Measurements from ENCODE around the gene C15orf62. TPM values are rescaled to one million over a fixed set of nuclear protein-coding genes. Genes with fewer than 3 reads are reported as not detected.

Gene C15orf62
- total and polyA plus RNA-seq, 11 donors: 0.06 to 1.1 (median 0.18) TPM; not detected in 3

DNA sequence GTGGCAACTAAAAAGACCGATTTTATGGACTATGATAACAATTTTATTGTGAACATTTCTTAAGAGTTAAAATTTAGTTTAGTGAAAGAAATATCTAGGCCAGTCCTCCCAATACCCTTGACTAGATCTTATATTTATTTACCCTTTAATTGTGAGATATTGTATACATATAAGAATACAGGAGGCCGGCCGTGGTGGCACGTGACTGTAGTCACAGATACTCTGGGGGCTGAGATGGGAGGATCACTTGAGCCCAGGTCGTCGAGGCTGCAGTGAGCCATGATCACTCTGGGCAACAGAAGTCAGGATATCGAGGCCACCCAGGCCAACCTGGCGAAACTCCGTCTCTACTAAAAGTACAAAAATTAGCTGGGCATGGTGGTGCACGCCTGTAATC is 14.0 kb upstream of the C15orf62 start:
- WGBS, 4 donors: 73 to 81% (median 76%) methylated on average over 10 of the region's 10 CpGs
- Histone ChIP-seq H3K4me1 (peaks cover 0 to 24% (median 12%) of the 10 kb centered on the region in 12 donors), H3K27me3 (no peaks in the 10 kb centered on the region), H3K9me3 (no peaks in the 10 kb centered on the region), H3K36me3 (peaks cover 1 to 24% (median 17%) of the 10 kb centered on the region in 9 donors), H3K4me3 (peak overlapping the region; percentile 70 to 98 (median 86)), H3K27ac (peak overlapping the region in 9 of 12 donors; percentile 41 to 85 (median 81))
- no peak for ATAC-seq
- intact Hi-C loops (cut with DNase I): loop anchor here in 5 of 10 donors (2.0 to 10.0 kb wide), 5 partner anchors 51 to 187 kb away; partner anchors contain the start of genes DNAJC17 (in 3 of the 5), RAD51 (in 3 of the 5), ZFYVE19 (in 3 of the 5) and RPUSD2 (in 1 of the 5)
- no peak for DNase-seq
- no peak for TF ChIP-seq POLR2A (IDR thresholded peaks at IDR 0.05)
- no peak for TF ChIP-seq CTCF (IDR thresholded peaks at IDR 0.05)

- TF ChIP-seq CTCF (IDR thresholded peaks at IDR 0.05): no peak
- no peak for TF ChIP-seq POLR2A (IDR thresholded peaks at IDR 0.05)
- intact Hi-C loops (cut with DNase I): loop anchor here in 4 of 10 donors (5.0 to 10.0 kb wide), 3 partner anchors 50 to 138 kb away; partner anchors contain the start of genes RAD51 (in 3 of the 4), DNAJC17 (in 2 of the 4), ZFYVE19 (in 2 of the 4) and VPS18 (in 1 of the 4)
- no peaks in the 10 kb centered on the region for H3K9me3 ChIP-seq
- H3K4me1 ChIP-seq: peaks cover 0 to 24% (median 12%) of the 10 kb centered on the region in 12 donors
- ATAC-seq (no peak), DNase-seq (no peak)
- no peak overlapping the region for H3K27ac ChIP-seq
- H3K36me3 ChIP-seq: peaks cover 0 to 13% (median 6%) of the 10 kb centered on the region in 9 donors
- 41 to 68% (median 52%) methylated on average over 5 to 6 of the region's 6 CpGs for WGBS, 4 donors
- no peaks in the 10 kb centered on the region for H3K27me3 ChIP-seq
- no peak overlapping the region for H3K4me3 ChIP-seq
Observed at GRCh38 chr15:40756938-40757337, 12.8 kb upstream of the C15orf62 start.

GRCh38 chr15:40759961-40760360 is 9.8 kb upstream of the C15orf62 start:
- TF ChIP-seq CTCF (IDR thresholded peaks at IDR 0.05) (no peak), POLR2A (IDR thresholded peaks at IDR 0.05) (no peak)
- Histone ChIP-seq H3K9me3 (no peaks in the 10 kb centered on the region), H3K27me3 (no peaks in the 10 kb centered on the region), H3K36me3 (no peaks in the 10 kb centered on the region), H3K4me3 (no peak overlapping the region), H3K27ac (no peak overlapping the region), H3K4me1 (peaks cover 0 to 31% (median 24%) of the 10 kb centered on the region in 12 donors)
- WGBS, 4 donors: 90 to 100% (median 95%) methylated on average over 2 to 5 of the region's 5 CpGs
- intact Hi-C loops (cut with DNase I): loop anchor here in 5 of 10 donors (5.0 to 10.0 kb wide), 5 partner anchors 47 to 165 kb away; partner anchors contain the start of genes DNAJC17 (in 3 of the 5), RAD51 (in 3 of the 5), VPS18 (in 3 of the 5) and ZFYVE19 (in 3 of the 5)
- ATAC-seq: no peak
- no peak for DNase-seq

All from heart left ventricle (tissue), 16 donors.